Liver (tissue), 9 donors: ENCODE data around the gene KATNB1. TPM values are rescaled to one million over a fixed set of nuclear protein-coding genes. Genes with fewer than 3 reads are reported as not detected.

Source experiments
- DNase-seq: peaks from one replicate; pipeline ENCODE4 v3.0.0-alpha.2; 2017; ENCODE audit warnings: low spot score
- H3K27ac ChIP-seq, 2 donors: one replicate each; pipeline ENCODE4 v1.7.0; 2013; ENCODE audit warnings: inconsistent platforms in 2 of 2, low read length in 2 of 2, control low read depth in 1 of 2, low read depth in 1 of 2, mild to moderate bottlenecking in 1 of 2
- H3K27me3 ChIP-seq, 4 donors: one replicate each; pipeline versions ENCODE4 v1.6.1 to v1.7.0; 2013; ENCODE audit warnings: low read length in 3 of 4, inconsistent platforms in 1 of 4, mild to moderate bottlenecking in 1 of 4, moderate library complexity in 1 of 4; ENCODE audit not compliant: control insufficient read depth in 4 of 4, insufficient read depth in 4 of 4
- H3K36me3 ChIP-seq, 4 donors: one replicate each; pipeline versions ENCODE4 v1.6.1 to v1.7.0; 2013; ENCODE audit warnings: low read length in 3 of 4, mild to moderate bottlenecking in 3 of 4, low read depth in 1 of 4, moderate library complexity in 1 of 4; ENCODE audit not compliant: control insufficient read depth in 4 of 4, insufficient read depth in 3 of 4
- H3K4me1 ChIP-seq, 4 donors: one replicate each; pipeline versions ENCODE4 v1.6.1 to v1.7.0; 2013; ENCODE audit warnings: low read length in 3 of 4, mild to moderate bottlenecking in 3 of 4, moderate library complexity in 1 of 4; ENCODE audit not compliant: control insufficient read depth in 4 of 4, insufficient read depth in 4 of 4
- H3K4me3 ChIP-seq, 3 donors: one replicate each; pipeline versions ENCODE4 v1.6.1 to v1.7.0; 2013; ENCODE audit warnings: low read length in 3 of 3, control low read depth in 1 of 3, low read depth in 1 of 3, mild to moderate bottlenecking in 1 of 3
- H3K9ac ChIP-seq, 2 donors: one replicate each; pipeline ENCODE4 v1.7.0; 2013; ENCODE audit warnings: low read length in 2 of 2, mild to moderate bottlenecking in 2 of 2, moderate library complexity in 2 of 2, control low read depth in 1 of 2, low read depth in 1 of 2
- H3K9me3 ChIP-seq, 4 donors: one replicate each; pipeline versions ENCODE4 v1.6.1 to v1.7.0; 2013; ENCODE audit warnings: low read length in 3 of 4; ENCODE audit not compliant: control insufficient read depth in 4 of 4
- ATF3 ChIP-seq: IDR thresholded peaks from 2 replicates; pipeline ENCODE4 v1.6.1; 2016; ENCODE audit warnings: antibody characterized with exemption
- CTCF ChIP-seq: fragments of 150-350 bp; IDR thresholded peaks from 2 replicates; pipeline ENCODE4 v1.5.1; 2017; ENCODE audit warnings: improper control_type of control experiment, low read depth, low read length; ENCODE audit not compliant: missing input control
- EGR1 ChIP-seq, 2 donors: IDR thresholded peaks; 2 replicates each; pipeline ENCODE4 v1.6.1; 2016 to 2018; ENCODE audit warnings: antibody characterized with exemption in 2 of 2, low read depth in 2 of 2
- FOXA1 ChIP-seq: IDR thresholded peaks from 2 replicates; pipeline ENCODE4 v1.6.1; 2016; ENCODE audit warnings: antibody characterized with exemption
- FOXA2 ChIP-seq: IDR thresholded peaks from 2 replicates; pipeline ENCODE4 v1.6.1; 2016; ENCODE audit warnings: antibody characterized with exemption
- GABPA ChIP-seq, 2 donors: IDR thresholded peaks in 1 of 2; conservative IDR thresholded peaks in 1 of 2; 2 replicates each; pipeline ENCODE4 v1.6.1; 2016; ENCODE audit warnings: antibody characterized with exemption in 2 of 2, mild to moderate bottlenecking in 1 of 2, moderate library complexity in 1 of 2
- HNF4A ChIP-seq, 2 donors: conservative IDR thresholded peaks; 2 replicates each; pipeline ENCODE4 v1.6.1; 2016; ENCODE audit warnings: antibody characterized with exemption in 2 of 2, mild to moderate bottlenecking in 2 of 2
- HNF4G ChIP-seq: IDR thresholded peaks from 2 replicates; pipeline ENCODE4 v1.6.1; 2016; ENCODE audit warnings: antibody characterized with exemption
- JUND ChIP-seq, 2 donors: IDR thresholded peaks; 2 replicates each; pipeline ENCODE4 v1.6.1; 2016; ENCODE audit warnings: antibody characterized with exemption in 2 of 2
- MAX ChIP-seq: IDR thresholded peaks from 2 replicates; pipeline ENCODE4 v1.6.1; 2016; ENCODE audit warnings: antibody characterized with exemption
- NR2F2 ChIP-seq: IDR thresholded peaks from 2 replicates; pipeline ENCODE4 v1.6.1; 2016; ENCODE audit warnings: antibody characterized with exemption
- RAD21 ChIP-seq, 2 donors: IDR thresholded peaks; 2 replicates each; pipeline ENCODE4 v1.6.1; 2016; ENCODE audit warnings: antibody characterized with exemption in 2 of 2, mild to moderate bottlenecking in 2 of 2
- SP1 ChIP-seq: IDR thresholded peaks from 2 replicates; pipeline ENCODE4 v1.6.1; 2018; ENCODE audit warnings: antibody characterized with exemption, mild to moderate bottlenecking
- YY1 ChIP-seq: IDR thresholded peaks from 2 replicates; pipeline ENCODE4 v1.6.1; 2016; ENCODE audit warnings: antibody characterized with exemption, mild to moderate bottlenecking
- ZBTB33 ChIP-seq: IDR thresholded peaks from 2 replicates; pipeline ENCODE4 v1.6.1; 2016; ENCODE audit warnings: antibody characterized with exemption
- WGBS: extraction: QIAGEN DNeasy Blood & Tissue Kit; methylation state at CpG from one replicate; pipeline ENCODE4 v1.1.7; 2013; 5-methylcytosine and 5-hydroxymethylcytosine counted together
- polyA plus RNA-seq, 2 donors: library from polyadenylated mRNA; stranded (reverse) in 1 of 2; unstranded in 1 of 2; fragments of 200-250 nt in 1 of 2; fragments of >200 nt in 1 of 2; fragmentation: Nextera tagmentation in 1 of 2; extraction: Ambion mirVana in 1 of 2; gene quantifications; one replicate each; pipeline versions ENCODE4 v1.2.1 to v1.2.3, GENCODE V29; 2013 to 2015
- total RNA-seq, 2 donors: library from RNA; depleted of rRNA; stranded (reverse); fragments of >200 nt; gene quantifications; one replicate each; pipeline ENCODE4 v1.2.3, GENCODE V29; 2014
- donor health status: healthy.
- donor health status: healthy.
- donor health status: healthy.
- donor health status: healthy.
- donor health status: healthy.

The KATNB1 gene
- total and polyA plus RNA-seq, 4 donors: 4.5 to 16.4 (median 7.5) TPM

GRCh38 chr16:57724531-57724930 is 11.0 kb upstream of the KATNB1 start:
- 89% methylated on average over 15 of the region's 15 CpGs for WGBS
- no peak for DNase-seq

GRCh38 chr16:57725151-57725550 is 10.4 kb upstream of the KATNB1 start:
- DNase-seq: no peak
- H3K36me3 ChIP-seq: no peaks in the 10 kb centered on the region
- no peaks in the 10 kb centered on the region for H3K9me3 ChIP-seq
- H3K4me1 ChIP-seq: peaks cover 0 to 3% (median 0%) of the 10 kb centered on the region in 4 donors
- WGBS: 71% methylated on average over 5 of the region's 5 CpGs
- H3K9ac ChIP-seq: no peak overlapping the region
- H3K27ac ChIP-seq: no peak overlapping the region
- TF ChIP-seq HNF4A (conservative IDR thresholded peaks at IDR 0.05): no peak
- TF ChIP-seq GABPA (IDR thresholded peaks at IDR 0.05 in 1 of 2, conservative IDR thresholded peaks at IDR 0.05 in 1 of 2): no peak
- TF ChIP-seq ZBTB33: no peak
- TF ChIP-seq ATF3: no peak
- no peak for TF ChIP-seq YY1
- TF ChIP-seq SP1: no peak
- no peak for TF ChIP-seq JUND (IDR thresholded peaks at IDR 0.05)
- no peak for TF ChIP-seq FOXA1
- no peak for TF ChIP-seq EGR1 (IDR thresholded peaks at IDR 0.05; ENCODE audit: low read depth in 2 of 2)
- no peak for TF ChIP-seq HNF4G
- no peak for TF ChIP-seq MAX
- H3K27me3 ChIP-seq: no peaks in the 10 kb centered on the region
- no peak overlapping the region for H3K4me3 ChIP-seq

More at GRCh38 chr16:57724531-57724930, 11.0 kb upstream of the KATNB1 start:
- Histone ChIP-seq H3K36me3 (no peaks in the 10 kb centered on the region), H3K9me3 (no peaks in the 10 kb centered on the region), H3K9ac (no peak overlapping the region), H3K4me1 (peaks cover 0 to 3% (median 0%) of the 10 kb centered on the region in 4 donors), H3K27ac (no peak overlapping the region), H3K4me3 (no peak overlapping the region), H3K27me3 (no peaks in the 10 kb centered on the region)
- TF ChIP-seq YY1 (no peak), SP1 (no peak), HNF4A (conservative IDR thresholded peaks at IDR 0.05) (no peak), NR2F2 (no peak), HNF4G (no peak), FOXA2 (no peak), ATF3 (no peak), CTCF (no peak), GABPA (IDR thresholded peaks at IDR 0.05 in 1 of 2, conservative IDR thresholded peaks at IDR 0.05 in 1 of 2) (no peak), MAX (no peak), EGR1 (IDR thresholded peaks at IDR 0.05; ENCODE audit: low read depth in 2 of 2) (no peak), RAD21 (IDR thresholded peaks at IDR 0.05) (no peak), JUND (IDR thresholded peaks at IDR 0.05) (no peak)
